Esophagus (tissue), 2 donors: ENCODE data around the gene AKR1C8. TPM values are rescaled to one million over a fixed set of nuclear protein-coding genes. Genes with fewer than 3 reads are reported as not detected.

Source experiments
- polyA plus RNA-seq, 2 donors: library from polyadenylated mRNA; stranded (reverse); fragments of 200-250 nt; gene quantifications; one replicate each; pipeline ENCODE4 v1.2.3, GENCODE V29; 2013
- donor health status: healthy with polysubstance abuse.
- donor health status: Bipolar disorder and iron deficiency.

AKR1C8 gene
- polyA plus RNA-seq, 2 donors: not detected

Other genes with a start within 250 kb of the AKR1C8 start
- 10 to 100 TPM; 18.5 to 97.1 TPM for gene AKR1C1, start 221.7 kb downstream of the AKR1C8 start, polyA plus RNA-seq
- 100 to 1,000 TPM in 1 of 2 donors, 10 to 100 TPM in 1; 37.5 to 142 TPM for gene AKR1C2, start 181.3 kb downstream of the AKR1C8 start, polyA plus RNA-seq
- 10 to 100 TPM; 20.9 to 38.5 TPM for gene AKR1C3, start 90.7 kb downstream of the AKR1C8 start, polyA plus RNA-seq
- gene AKR1C4, start 11.7 kb upstream of the AKR1C8 start, polyA plus RNA-seq: not detected
- gene UCN3, start 179.8 kb upstream of the AKR1C8 start, polyA plus RNA-seq: not detected
- under 1 TPM; 0.05 to 0.20 TPM for gene TUBAL3, start 219.7 kb upstream of the AKR1C8 start, polyA plus RNA-seq
- 10 to 100 TPM; 41.5 to 52.0 TPM for gene NET1, start 227.4 kb upstream of the AKR1C8 start, polyA plus RNA-seq